Fibroblast of mammary gland (primary cell): Measurements from ENCODE around the gene ZNF76.

Source experiments
- DNase-seq: peaks from one replicate; pipeline ENCODE4 v3.0.0-alpha.2; 2010; ENCODE audit warnings: low read depth
- H3K4me3 ChIP-seq: 2 replicates; pipeline ENCODE4 v1.5.1; 2011; ENCODE audit warnings: low read depth, mild to moderate bottlenecking, low read length, moderate library complexity; ENCODE audit not compliant: control insufficient read depth
- CTCF ChIP-seq: conservative IDR thresholded peaks from 2 replicates; pipeline ENCODE4 v1.5.1; 2011; ENCODE audit warnings: low read depth, low read length, inconsistent platforms; ENCODE audit not compliant: control insufficient read depth, insufficient read depth

ZNF76 gene

GRCh38 chr6:35310265-35310831 is 50.8 kb downstream of the ZNF76 start:
- no peak for TF ChIP-seq CTCF
- DNase-seq, result no peak
- H3K4me3 ChIP-seq, result no peak overlapping the region

DNA sequence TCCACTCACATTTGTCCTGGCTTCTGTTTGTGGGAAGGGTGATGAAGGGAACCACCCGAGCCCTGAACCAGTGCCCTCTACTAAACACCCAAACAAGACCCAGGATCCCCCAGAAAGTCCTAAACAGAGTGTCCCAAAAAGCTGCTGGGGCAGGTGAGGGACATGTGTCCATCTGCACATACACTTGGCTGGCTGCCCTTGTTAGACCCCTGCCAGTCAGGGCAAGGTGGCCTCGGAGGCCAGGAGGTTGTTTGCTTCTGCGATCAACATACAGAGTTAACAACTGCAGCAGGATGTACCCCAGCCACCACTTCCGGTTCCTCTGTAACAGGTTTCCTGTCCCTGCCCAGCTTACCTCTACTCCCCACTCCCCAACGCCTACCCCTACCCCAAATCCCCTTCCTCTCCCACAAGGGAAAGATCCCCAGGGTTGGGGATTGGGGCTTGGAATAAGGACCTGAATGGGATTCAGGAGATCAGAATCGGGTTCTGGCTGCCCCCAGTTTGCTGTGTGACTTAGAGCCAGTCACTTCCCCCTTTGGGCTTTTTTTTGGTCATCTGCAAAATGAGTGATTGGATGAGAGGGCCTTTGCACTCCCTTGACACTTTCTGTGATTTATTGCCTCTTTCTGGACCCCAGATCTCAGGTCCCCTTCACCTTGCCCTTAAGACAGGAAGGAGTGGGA is 52.0 kb downstream of the ZNF76 start:
- no peak overlapping the region for H3K4me3 ChIP-seq
- no peak for DNase-seq

DNA sequence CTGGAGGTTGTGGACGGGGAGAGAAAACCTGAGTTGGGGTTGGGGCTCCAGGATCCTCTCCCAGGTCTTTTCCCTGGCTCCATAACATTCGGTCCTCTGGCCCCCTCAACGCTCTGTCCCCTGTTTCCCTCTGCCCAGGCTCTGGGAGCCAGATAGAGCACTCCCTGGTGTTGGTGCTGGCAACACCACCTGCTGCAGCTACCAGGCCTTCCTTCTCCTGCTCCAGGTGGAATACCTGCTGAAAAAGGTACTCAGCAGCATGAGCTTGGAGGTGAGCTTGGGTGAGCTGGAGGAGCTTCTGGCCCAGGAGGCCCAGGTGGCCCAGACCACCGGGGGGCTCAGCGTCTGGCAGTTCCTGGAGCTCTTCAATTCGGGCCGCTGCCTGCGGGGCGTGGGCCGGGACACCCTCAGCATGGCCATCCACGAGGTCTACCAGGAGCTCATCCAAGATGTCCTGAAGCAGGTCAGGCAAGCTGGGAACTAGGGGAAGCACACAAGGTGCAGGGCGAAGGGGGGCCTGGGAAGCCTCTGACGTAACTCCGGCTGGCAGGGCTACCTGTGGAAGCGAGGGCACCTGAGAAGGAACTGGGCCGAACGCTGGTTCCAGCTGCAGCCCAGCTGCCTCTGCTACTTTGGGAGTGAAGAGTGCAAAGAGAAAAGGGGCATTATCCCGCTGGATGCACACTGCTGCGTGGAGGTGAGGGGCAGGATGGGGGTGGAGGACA is 52.7 kb downstream of the ZNF76 start:
- no peak overlapping the region for H3K4me3 ChIP-seq
- DNase-seq, result no peak
- TF ChIP-seq CTCF, result no peak

More for the DNA sequence above, 52.0 kb downstream of the ZNF76 start:
- TF ChIP-seq CTCF, result no peak

DNA sequence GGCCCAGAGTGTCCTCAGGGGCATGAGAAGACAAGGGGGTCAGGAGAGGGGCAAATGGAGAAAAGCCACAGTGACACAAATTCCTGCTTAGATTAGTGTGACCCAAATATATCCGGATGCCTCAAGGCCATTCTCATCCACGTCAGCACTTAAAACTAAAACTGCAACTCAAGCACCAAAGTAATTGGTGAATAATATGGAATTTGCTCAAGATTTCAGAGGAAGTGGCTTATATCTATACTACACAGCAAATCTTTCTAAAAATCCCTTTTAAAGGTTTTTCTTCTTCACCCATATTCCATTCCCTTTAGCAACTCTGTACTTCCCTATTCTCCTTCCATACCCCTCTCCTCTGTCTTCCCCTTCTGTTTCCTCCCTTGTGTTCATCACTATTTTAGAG is 53.3 kb downstream of the ZNF76 start:
- no peak for DNase-seq
- no peak overlapping the region for H3K4me3 ChIP-seq
- TF ChIP-seq CTCF, result no peak

GRCh38 chr6:35317483-35318195 is 58.1 kb downstream of the ZNF76 start:
- H3K4me3 ChIP-seq, result peak overlapping the region; percentile 61
- TF ChIP-seq CTCF, result no peak
- DNase-seq, result no peak
